Stimulated activated CD8-positive, alpha-beta memory T cell treated with anti-CD3 and anti-CD28 coated beads, Interleukin-4, amount 100 ng/mL, for 48 hours (primary cell): ENCODE data around the gene GMPPA.

Experiments used
- DNase-seq: peaks from one replicate; pipeline ENCODE4 v3.0.0-alpha.2; 2020

The GMPPA gene

DNA sequence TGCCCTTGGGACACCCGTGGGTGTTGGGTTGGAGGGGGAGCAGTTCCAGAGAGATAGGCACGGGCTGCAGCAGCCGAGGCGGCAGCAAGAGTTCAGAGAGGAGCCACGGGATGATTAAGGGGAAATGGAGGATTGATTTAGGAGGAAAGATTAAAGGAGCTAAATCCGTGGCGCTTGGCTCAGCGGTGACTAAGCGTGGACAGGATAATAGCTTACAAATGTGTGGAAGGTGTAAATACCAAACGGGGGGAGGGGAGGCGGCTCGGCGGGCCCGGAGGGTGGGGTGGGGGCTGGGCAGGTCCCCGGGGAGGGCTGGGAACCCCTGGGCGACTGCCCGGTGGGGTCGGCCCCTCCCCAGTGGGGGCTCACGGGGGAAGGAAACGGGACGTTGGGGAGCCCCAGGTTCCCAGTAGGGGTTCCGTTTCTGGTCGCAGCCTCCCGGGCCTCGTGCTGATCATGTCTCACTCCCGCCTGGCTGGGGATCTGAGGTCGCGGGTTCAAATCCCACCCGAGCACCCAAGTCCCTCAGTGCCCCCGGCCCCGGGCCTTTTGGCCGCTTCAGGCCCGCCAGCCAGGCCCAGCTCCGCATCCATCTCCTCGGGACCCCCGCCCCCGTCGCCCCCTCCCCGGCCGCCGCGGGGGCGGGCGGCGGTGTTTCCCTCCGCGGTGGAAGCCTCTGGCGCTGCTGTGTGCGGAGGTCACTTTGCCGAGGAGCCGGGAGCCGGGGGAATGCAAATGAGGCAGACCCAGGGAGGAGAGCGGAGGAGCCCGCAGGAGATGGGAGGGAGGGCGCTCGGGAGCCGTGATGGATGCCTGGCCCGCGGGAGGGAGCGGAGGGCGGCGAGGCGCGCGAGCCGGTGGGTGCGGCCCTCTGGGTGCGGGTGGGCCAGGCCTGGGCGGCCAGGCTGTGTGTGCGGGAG lies 23.7 kb downstream of the GMPPA start:
- no peak for DNase-seq

- DNase-seq, result no peak
Measured at GRCh38 chr2:219523031-219523671, 24.5 kb downstream of the GMPPA start.

- no peak for DNase-seq
Measured at GRCh38 chr2:219524817-219525216, 26.1 kb downstream of the GMPPA start.

- no peak for DNase-seq
Measured at GRCh38 chr2:219525533-219526232, 27.0 kb downstream of the GMPPA start.

DNA sequence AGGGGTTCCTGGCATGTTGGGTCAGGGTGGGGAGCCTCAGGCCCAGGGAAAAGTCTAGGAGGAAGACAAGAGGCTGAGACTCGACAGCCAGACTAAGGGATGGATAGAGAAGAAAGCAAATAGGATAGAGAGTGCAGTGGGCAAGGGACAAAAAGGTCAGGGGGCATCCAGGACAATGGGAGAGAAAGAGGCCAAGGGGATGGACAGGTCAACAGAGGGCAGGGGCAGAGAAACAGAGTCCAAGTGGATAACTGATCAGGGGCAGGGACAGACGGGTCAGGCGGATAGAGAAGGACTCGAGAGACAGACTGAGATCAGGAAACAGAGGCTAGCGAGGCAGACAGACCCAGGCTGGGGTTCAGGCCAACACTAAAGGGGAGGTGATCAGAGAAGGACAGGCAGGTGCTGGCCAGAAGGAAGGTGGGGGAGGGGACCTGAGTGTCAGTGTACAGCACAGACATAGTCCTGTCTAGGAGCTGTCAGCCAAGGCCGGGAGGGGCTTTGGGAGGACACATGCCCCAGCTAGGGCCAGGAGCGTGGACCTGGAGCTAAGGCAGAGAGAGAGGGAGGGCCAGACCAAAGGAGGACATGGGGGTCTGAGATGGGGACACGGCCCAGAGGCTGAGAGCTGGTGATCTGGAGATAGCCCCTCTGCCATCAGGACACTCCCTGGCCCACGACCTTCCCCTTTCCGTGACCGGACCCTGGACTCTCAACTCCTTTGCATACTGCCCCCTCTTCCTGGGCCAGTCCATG lies 27.8 kb downstream of the GMPPA start:
- no peak for DNase-seq

DNA sequence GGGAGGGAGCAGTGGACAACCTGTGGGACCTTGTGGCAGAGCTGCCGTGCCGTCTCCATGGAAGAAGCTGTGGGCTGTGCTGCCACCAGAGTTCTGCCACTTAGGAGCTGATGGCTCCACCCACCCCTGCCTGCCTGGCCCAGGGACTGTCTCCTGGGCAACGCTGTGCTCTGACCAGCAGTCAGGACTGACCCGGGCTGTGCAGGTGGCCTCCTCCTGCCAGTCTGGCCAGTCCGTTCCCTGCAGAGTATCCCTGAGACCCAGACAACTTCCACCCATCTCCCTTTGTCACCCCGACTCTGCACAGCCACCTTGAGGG lies 28.3 kb downstream of the GMPPA start:
- no peak for DNase-seq

GRCh38 chr2:219527472-219527871 lies 28.8 kb downstream of the GMPPA start:
- DNase-seq, result no peak

- DNase-seq, result peak; percentile 93
Measured at GRCh38 chr2:219530048-219530963, 31.6 kb downstream of the GMPPA start.

GRCh38 chr2:219531639-219532377 lies 33.1 kb downstream of the GMPPA start:
- DNase-seq, result no peak

DNA sequence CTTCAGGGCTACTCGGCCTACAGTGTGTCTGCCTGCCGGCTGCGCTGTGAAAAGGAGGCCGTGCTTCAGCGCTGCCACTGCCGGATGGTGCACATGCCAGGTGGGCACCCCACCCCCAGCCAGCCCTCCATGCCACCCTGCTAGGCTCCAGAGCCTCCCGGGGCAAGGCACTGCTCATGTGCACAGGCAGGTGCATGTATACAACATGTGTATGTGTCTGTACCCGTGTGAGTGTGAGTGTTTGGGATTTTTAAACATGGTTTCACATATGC lies 33.6 kb downstream of the GMPPA start:
- DNase-seq, result no peak

DNA sequence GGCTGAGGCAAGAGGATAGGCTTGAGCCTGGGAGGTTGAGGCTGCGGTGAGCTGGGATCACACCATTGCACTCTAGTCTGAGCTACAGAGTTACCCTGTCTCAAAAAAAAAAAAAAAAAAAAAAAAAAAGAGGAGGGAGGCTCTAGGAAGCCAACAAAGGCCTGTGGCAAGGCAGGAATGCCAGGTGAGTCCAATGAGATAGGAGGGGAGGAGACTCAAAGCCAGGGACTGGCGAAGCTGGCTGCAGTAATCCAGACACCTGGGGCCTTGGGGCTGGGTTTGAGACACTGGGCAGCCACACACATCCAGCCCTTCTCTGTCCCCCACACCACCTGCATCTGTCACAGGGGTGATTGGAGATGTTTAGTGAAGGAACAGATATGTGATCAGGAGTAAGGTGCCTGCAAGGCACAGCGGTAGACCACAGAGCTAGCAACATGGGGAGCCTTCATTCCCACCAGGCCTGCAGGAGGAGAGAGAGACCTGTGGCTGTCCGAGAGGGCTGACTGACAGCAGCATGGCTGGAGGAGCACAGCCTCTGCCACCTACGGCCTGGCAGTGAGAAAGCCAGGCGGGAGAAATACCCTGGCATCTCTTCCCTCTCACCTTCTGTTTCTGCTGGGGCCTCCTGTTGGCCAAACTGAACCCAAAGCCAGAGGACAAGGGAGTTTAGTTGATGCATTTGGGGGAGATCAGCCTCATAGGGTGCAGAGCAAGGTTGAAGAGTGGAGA lies 35.4 kb downstream of the GMPPA start:
- no peak for DNase-seq

DNA sequence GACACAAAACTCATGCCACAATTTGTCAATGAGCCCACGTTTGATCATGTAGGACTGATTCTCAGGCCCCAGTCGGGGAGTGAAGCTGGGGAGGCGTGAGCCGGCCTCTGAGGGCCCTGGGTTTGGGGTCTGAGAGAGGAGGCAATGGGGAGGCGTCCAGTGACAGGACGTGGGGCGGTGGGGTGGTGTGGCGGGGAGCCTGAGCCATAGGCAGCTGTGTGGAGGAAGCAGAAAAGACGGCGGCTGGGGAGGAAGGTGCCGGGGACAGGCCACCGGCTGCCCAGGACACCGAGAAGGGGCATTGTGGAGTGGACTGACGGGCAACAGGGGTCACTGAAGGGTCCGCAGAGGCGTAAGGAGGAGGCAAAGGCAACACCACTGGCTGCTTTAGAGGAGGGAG lies 37.7 kb downstream of the GMPPA start:
- no peak for DNase-seq

GRCh38 chr2:219536967-219537366 lies 38.3 kb downstream of the GMPPA start:
- DNase-seq, result no peak

DNA sequence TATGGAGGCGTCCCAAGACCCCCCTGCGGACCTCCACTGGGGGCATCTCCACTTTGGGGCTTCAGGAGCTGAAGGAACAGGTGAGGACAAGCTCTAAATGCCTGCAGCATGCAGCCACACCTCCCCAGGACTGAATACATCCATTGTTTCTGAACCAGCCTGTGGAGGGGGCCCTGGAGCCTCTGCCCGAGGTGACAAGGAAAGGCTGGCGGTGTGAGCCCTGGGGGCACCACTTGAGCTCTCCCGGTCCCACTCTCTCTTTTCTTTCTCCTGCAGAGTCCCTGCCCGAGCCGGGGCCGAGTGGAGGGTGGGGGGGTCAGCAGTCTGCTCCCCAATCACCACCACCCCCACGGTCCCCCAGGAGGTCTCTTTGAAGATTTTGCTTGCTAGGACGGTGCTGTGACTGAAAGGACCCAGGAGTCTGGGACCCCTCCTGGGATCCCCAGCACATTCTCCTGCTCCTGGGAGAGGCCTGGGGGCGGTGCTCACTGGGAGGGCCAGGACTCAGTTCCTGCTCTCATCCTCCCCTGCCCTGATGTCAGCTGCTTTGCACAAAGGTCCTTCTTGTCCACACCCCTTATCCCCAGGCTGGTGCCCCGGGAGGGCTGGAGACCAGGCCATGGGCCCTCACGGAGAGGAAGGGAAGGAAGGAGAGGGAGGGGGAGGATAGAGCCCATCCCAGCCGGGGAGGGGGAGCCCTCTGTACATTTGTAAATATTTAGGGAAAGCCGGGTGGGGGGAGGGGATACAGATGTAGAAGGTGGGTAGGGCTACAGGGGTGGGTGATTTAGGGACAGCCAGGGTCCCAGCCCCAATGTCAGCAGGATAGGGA lies 39.2 kb downstream of the GMPPA start:
- no peak for DNase-seq

- DNase-seq, result no peak
Measured at GRCh38 chr2:219538504-219538951, 39.8 kb downstream of the GMPPA start.

DNA sequence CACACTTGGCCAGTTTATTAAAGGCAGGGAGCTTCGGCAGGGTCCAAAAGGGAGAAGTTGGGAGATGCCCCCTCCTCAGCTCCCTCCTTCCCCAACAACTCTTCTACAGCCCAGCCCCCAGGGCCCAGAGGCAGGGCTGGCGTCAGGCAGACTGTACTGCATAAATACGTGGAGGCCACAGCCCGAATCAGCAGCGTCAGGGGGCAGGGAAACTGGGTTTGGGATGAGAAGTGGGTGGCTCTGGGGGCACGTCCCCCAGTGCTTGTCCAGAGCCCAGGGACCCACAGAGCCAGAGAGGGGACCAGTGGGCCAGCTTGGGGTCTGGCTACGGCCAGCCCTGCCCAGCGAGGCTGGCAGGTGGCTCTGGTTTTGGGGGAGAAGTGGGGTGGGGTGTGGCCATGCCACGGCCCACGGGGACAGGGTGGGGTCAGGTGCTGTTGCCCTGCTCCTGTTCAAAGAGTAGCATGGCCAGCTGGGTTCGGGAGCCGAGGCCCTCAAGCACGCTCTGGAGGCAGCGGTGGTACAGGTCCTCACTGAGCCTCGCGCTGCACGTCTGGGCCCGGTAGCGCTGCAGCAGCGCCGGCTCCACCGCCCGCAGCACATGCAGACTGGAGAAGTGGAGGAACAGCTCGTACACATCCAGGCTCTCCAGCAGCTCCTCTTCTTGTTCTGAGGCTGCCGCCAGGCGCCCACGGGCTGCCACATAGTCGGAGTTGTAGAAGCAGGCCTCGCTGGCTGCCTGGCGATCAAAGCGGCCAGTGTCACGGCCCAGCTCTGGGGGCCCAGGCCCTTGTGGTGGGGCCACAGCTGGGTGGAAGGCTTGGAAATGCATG lies 40.5 kb downstream of the GMPPA start:
- no peak for DNase-seq

DNA sequence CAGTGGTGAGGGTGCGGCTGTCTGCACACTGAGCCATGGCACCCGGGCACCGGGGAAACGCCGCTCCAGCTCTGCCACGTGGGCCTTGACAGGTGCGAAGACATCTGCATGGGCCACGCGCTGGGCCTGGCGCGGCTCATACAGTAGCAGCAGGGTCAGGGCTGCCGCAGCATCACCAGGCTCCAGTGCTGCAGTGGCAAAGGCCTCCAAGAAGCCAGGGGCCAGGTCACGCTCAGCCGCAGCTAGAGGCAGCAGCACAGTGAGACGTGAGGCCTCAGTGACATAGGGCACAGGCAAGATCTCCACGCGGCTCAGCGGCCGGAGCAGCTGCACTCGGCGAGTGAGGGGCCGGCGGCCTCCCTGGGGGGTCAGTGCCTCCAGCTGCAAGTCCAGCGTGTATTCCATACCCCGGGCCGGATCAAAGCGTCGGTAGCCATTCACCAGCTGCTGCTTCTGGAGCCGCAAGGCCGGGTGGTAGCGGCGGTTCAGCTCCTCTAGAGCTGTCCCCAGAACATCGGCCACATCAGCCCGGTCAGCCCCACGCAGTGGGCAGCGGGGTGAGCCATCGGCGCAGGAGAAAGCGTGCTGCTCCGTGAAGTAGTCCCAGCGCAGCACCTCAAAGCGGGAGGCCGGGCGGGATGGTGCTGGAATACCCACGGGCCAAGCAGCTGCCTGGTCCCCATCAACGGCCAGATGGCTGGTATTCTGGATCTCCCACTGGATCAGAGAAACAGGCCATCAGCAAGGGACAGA lies 41.4 kb downstream of the GMPPA start:
- DNase-seq, result no peak
